CD4-positive, alpha-beta T cell treated with Interleukin-2 at 100 ng/mL for 4 hours (primary cell): Measurements from ENCODE around the gene PIK3R2.
A peak's percentile ranks its signal among the peaks of the same experiment; 100 is the strongest.
"Not testable (repeated sequence)": the region's sequence is repeated elsewhere in the genome, so short reads cannot be mapped to it uniquely, and the experiment has no call there.

Source experiments
- DNase-seq: peaks from one replicate; pipeline ENCODE4 v3.0.0-alpha.2; 2020; ENCODE audit warnings: low spot score

Gene PIK3R2

DNA sequence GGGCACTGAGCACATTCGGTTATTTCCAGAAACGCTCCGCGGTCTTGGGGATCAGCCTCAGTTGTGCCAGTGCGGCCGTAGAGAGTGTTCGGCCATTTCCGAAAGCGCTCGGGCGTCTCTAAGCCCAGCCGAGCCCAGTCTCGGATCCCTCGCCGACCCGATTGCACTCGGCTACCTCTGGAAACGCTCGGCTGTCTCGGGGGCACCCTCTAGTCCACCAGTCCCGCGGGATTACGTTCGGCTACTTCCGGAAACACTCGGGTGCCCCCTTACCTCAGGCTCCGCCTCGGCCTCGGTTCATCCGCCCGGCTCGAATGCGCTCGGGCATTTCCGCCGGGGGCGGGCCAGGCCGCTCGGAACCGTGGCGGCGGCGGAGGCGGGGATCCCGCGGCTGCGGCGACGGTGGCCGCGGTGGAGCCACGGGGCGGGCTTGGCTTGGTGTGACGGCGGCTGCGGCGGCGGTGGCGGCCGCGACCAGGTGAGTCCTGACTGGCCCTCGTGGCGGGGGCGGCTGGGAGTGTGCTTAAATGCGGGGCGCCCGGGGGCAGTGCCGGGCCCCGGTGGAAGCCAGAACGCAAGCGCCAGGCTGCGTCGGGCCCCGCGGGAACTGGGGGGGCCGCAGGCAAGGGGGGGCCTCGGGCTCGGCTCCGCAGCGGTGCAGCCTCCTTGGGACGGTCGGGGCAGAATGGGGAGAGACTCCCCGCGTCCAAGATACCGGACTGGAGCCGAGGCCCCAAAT, at the start of gene PIK3R2:
PIK3R2 (plus strand) TSS at position 347 of the 739 bp plus-strand sequence. CDS start 2,717 bp downstream, outside the sequence.
- DNase-seq = peak; percentile 99

DNA sequence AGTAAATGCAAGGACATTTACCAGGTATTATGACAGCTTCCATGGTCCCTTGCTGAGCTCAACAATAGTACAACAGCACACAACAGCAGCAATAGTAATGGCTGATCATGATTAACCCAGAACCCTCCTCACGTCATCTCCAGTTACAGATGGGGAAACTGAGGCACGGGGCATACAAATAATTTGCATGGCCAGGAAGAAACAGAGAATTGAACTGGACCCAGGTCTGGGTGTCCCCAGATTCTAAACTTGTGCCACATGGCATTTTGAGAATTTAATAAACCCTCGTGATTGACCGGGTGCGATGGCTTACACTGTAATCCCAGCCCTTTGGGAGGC, 48.2 kb upstream of the PIK3R2 start:
- no peak for DNase-seq

DNA sequence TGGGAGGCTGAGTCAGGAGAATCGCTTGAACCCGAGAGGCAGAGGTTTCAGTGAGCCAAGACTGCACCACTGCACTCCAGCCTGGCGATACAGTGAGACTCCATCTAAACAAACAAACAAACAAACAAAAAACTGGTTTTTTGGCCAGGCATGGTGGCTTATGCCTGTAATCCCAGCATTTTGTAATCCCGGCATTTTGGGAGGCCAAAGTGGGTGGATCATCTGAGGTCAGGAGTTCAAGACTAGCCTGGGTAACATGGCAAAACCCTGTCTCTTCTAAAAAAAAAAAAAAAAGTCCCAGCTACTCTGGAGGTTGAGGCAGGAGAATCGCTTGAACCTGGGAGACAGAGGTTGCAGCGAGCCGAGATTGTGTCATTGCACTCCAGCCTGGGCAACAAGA, 47.7 kb upstream of the PIK3R2 start:
- not testable (repeated sequence) for DNase-seq

DNA sequence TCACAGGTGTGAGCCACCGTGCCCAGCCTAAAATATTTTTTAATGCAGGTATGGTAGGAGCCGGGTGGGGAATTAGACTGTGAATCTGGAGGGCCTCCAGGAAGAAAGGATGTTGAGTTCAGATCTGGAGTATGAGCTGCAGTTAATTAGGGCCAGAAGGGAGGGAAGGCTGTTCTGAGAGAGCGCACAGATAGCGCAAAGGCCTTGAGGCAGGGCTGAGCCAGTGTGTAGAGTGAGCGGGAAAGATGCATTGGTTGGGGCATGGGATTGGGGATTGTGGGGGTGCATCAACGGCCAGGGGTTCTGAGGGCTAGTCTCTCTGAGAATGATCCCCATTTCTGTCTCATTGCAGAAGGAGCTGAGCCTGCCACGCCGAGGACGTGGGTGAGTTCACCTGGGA, 45.7 kb upstream of the PIK3R2 start:
- DNase-seq = no peak

DNA sequence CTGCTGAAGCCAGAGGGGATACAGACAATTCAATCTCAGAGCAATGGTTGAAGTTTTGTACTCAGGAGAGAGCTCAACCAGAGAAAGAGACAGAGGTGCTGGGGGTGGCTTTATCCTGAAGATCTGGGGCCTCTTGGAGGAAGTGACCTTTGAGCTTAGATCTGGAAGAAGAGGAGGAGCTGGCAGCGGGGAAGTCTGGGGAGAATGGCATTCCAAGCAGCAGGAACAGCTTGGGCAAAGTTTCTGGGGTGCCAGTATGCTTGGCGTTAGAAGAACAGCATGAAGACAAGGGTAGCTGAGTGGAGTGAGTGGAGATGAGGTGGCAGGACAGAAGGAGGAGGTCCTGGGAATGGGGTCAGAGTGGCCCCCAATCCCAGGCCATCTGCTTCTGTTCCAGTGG, 44.1 kb upstream of the PIK3R2 start:
- DNase-seq = no peak

DNA sequence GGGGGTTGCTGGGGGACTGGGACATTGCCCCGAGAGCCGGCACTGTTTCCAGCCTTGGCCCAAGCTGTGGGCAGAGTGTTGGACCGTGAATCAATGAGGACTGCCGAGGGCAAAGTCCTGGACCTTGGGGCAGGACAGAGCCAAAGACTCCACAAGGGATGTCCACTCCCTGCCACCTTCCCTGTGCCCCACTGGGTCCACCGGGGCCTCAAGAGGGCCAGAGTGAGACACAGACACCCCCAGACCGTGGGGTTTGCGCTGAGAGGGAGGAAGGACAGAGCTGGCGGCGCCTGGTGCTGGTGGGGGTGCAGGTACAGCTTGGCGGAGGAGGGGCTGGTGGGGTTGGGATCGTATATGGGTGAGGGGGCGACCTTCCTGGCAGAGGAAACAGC, 43.6 kb upstream of the PIK3R2 start:
- no peak for DNase-seq

DNA sequence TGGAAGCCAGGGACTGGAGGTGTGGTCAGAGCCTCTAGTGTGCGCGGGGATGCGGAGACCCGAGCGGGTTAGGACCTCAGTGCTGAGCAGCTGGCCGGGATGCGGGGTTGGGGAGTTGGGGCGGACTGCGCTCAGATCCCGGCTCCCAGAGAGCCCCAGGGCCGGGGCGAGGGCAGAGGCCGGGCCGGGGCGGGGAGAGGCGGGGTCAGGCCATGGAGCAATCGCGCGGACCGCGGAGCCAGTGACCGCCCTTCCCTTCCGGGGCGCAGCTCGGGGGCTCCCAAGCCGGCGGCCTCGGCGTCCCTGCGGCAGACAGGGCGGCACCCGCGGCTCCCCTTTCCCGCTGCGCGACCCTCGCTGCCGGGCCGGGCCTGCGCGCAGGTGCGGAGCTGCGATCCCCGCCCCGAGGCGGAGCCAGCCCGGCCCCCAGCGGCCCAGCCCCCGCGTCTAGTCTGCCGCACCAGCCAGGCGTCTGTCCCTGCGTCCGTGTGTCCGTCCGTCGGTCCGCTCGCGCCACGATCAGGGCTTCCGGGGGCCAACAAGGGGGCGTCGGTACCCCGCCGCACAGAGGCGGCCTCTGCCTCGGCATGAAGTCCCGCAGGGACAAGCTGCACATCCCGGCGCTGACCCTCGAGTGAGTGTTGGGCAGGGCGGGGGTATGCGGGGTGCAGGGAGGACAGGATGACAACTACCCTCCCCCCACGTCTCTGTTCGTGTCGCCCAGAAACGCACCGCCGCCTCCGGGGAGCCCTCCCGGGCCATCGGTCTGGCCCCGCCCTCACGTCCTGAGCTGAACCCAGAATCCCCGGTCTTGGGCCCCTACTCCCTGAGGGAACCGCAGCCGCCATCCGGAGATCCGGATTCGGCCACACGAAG, 43.0 kb upstream of the PIK3R2 start:
- peak; percentile 26 for DNase-seq

DNA sequence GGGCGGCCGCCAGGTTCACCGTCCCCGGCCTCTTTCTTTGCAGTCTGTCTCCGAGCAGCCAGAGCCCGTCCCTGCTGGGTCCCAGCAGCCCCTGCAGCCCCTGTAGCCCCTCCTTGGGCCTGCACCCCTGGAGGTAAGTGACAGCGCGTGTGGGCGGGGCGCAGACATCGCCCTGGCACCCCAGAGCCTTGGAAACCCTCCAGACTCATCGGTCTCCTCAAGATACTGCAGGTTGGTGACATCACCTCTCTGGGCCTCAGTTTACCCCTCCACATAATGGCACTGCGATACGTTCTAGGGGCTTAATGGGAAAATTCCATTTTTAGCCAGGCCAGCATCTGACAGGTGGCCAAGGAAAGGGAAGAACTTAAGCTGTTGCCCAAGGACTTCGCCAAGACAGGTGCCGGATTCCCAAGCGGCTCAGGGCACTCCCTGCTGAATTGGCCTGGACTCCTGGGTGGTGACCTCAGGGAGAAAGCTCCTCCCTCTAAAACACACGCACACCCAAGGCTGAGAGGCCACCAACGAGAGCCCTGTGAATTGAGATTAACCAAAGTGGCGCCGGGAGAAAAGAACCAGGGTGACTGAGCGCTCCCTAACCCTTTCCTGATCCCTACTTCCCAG, 42.2 kb upstream of the PIK3R2 start:
- no peak for DNase-seq

DNA sequence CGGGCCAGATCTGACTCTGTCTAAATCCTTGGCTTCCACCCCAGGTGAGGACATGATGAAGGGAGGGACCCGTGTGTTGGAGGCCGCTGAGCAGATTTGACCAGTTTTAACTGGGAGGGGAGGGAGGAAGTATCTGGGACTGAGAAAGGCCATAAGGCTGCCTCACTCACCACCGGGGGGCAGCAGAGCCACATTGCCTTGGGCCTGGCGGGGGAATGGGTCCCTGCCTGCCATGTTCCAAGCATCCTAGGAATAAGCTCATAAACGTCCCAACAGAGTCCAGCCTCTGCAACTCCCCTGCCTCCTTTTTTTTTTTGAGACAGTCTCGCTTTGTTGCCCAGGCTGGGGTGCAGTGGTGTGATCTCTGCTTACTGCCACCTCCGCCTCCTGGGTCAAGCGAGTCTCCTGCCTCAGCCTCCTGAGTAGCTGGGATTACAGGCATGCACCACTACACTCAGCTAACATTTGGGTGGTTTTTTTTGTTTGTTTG, 39.9 kb upstream of the PIK3R2 start:
- peak; percentile 83 for DNase-seq

DNA sequence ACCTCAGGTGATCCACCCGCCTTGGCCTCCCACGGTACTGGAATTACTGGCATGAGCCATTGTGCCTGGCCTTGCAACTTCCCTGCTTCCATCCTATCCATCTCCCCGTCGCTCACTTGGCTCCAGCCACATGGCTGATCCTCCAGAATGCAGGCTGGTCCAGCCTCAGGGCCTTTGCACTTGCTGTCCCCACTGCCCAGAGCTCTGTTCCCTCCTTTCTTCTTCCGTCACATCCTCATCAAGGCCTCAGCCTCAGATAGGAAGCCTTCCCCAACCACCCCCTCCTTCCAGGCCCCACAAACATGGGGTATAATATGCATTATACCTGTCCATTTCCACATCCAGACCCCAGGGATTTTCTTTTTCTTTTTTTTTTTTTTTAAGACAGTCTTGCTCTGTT, 39.1 kb upstream of the PIK3R2 start:
- DNase-seq = no peak

DNA sequence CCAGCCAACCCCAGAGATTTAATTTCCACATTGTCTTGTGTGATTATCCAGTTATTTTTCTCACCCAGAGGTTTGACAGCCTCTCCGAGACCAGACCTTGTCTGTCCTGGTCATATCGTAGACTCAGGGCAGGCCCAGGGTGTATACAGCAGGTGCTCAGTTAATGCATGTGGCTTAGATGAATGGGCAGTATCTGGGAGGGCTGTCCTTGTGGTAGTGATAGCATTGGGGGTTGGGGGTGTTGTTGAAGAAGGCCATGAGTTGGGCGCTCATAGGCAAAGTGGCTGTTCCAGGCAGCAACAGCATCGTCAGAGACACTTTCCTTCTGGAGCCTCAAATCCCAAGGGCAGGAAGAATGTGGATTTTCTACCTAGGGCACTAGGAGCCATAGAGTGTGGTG, 38.5 kb upstream of the PIK3R2 start:
- DNase-seq = no peak

DNA sequence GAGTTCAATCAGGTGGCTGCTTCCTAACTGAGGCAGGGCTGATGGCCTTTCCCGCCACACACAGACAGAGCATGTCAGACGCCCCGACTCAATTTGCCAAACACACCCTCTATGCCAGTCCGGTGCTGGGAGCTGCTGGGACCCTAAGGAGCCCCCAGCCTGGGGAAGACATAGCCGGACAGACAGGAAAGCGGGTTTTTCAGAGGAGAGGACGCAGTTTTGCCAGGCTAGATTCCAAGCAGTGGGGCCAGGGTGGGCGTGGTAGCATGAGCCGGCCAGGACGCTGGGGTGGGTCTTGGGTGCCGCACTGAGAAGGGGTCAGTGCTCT, 35.6 kb upstream of the PIK3R2 start:
- no peak for DNase-seq

DNA sequence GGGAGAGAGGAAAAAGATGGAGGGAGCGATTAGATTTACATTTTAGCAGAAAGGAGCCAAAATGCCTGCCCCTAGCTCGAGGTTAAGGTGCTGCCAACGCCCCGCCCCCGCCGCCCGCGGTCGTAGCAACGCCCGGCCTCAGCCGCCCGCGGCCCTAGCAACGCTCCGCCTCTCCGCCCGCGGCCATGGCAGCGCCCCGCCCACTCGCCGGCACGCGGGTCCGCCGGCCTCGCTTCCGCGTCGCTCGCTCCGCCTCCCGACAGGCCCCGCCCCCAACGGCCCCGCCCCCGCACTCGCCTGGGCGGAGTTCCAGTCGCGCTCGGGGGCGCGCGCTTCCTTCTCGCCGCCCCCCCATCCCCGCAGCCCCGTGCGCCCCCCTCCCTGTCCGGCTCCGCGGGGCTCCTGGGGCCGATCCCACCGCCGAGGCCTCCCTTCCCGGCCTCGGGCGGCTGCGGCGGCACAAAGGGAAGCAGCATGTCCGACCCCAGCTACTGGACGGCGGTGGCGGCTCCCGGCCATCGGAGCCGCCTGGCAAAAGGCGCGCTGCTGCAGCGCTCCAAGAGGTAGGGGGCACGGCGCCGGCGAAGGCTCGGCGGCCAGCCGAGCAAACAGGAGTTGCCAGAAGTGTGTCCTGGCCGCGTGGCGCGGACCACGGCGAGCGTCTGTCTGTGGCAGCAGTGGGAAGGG, 35.1 kb upstream of the PIK3R2 start:
- DNase-seq = peak; percentile 96

DNA sequence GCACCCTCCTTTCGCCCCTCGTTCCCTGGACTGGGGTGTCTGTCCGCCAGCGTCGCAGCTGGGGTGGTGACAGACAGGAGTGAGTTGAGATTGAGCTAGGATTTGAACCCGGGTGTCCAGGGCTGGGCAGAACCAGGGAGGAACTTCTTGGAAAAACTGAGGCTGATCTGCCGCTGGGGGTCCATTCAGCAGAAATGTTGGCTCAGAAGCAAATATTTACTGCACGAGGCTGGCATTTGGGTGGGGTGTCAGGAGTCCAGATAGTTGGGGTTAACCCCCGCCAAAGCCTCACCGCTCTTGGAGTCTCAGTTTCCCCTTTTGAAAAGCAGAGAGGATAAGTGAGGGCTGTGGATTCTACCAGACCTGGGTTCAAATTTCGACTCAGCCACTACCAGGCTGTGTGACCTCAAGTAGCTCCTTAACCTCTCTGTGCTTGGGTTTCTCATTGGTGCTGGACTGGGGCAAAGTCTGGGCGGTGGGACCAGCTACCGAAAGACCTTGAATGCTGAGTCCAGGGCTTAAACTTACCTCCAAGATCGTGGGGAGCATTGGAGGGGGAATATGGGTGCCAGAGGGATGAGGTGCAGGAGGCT, 34.4 kb upstream of the PIK3R2 start:
- DNase-seq = no peak

DNA sequence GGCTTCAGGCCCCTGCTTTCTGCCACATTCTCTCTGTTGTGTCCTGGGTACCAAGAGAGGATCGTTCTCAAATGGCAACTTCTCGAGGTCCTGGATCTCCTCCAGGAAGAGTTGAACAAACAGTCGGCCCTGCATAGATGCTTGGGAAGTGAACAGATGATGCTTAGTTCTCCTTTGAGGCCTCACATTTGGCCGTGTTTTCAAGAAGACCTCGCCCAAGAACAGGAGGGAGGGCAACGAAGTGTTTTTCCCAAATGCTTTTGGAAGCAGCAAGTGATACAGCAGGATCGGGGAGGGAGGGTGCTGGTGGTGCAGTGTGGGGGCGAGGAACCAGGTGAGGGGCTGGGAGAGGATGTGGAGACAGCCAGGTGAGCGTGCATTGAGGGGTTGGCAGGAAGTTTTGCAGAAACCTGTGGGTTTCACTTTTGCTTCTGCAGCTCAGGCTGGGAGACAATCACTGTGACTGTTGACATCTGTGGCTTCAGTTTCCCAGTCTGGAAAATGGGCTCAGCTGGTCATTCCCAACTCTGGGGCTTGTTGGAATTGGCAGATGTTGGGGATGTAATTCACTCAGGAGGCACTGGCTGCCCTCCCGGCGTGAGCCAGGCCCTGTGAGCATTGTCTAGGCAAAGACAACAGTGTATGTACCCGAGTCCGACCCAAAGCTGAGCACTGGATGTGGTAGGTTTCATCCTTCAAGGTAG, 33.8 kb upstream of the PIK3R2 start:
- peak; percentile 60 for DNase-seq

DNA sequence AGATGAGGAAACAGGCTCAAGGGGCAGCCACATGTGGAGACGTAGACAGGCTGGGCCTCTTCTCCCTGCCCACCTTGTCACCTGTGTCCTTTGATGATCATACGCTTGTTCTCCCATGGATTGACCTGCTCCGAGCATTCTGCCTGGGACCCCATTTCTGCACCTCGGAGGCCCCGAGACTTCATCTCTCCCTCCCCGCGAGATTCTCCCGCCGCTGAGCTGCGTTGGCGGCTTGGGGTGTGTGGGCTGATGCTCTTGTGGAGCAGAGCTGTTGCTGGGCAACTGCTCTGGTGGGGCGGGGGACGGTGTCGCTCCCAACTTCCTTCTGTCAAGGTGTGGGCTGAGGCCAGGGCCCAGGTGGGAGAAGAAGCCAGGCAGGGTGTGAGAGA, 33.3 kb upstream of the PIK3R2 start:
- DNase-seq = peak; percentile 67

DNA sequence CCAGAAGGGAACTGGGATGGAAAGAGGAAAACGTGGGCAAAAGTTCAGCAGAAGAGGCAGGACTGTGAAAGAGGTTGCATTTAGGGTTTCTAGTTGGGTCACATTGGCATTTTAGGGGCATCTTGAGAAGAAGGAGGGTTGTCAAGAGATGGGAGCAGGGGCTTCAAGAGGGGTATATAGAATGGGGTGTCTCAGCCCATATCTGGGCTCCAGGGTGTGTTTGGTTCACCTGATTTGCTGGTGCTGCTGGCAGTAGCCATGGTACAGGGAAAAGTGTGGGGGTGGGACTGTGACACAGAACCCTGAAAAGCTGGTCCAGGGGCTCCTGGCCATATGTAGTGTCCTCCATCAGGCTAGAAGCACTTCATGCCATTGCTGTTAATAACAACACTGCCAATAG, 32.8 kb upstream of the PIK3R2 start:
- DNase-seq = no peak

DNA sequence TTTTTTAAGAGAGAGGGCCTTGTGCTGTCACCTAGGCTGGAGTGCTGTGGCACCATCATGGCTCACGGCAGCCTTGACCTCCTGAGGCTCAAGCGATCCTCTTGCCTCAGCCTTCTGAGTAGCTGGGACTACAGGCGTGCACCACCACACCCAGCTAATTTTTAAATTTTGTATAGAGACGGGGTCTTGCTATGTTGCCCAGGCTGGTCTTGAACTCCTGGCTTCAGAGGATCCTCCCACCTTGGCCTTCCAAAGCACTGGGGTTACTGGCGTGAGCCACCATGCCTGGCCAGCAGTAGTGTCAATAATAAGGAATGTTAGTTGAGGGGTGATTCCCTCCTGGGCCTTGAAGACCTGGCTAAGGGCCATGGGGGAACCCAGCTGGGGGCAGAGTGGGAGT, 31.8 kb upstream of the PIK3R2 start:
- DNase-seq = no peak

DNA sequence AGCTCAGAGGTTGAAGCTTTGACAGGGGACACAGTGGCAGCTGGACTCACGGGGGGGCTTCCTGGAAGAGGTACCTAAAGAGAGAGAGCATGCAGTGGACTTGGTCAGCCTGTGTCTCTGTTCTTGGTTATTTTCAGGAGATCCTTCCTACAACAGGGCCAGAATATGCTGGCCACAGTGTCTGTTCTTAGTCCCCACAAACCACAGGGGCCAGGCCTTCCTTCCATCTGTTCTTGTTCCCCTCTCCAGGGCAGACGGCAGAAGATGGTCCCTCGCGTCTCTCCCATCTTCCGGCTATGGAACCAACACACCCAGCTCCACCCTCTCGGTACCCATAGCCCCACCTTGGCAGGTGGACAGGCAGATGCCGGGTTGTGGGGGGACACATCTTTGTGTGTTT, 30.5 kb upstream of the PIK3R2 start:
- DNase-seq = no peak

DNA sequence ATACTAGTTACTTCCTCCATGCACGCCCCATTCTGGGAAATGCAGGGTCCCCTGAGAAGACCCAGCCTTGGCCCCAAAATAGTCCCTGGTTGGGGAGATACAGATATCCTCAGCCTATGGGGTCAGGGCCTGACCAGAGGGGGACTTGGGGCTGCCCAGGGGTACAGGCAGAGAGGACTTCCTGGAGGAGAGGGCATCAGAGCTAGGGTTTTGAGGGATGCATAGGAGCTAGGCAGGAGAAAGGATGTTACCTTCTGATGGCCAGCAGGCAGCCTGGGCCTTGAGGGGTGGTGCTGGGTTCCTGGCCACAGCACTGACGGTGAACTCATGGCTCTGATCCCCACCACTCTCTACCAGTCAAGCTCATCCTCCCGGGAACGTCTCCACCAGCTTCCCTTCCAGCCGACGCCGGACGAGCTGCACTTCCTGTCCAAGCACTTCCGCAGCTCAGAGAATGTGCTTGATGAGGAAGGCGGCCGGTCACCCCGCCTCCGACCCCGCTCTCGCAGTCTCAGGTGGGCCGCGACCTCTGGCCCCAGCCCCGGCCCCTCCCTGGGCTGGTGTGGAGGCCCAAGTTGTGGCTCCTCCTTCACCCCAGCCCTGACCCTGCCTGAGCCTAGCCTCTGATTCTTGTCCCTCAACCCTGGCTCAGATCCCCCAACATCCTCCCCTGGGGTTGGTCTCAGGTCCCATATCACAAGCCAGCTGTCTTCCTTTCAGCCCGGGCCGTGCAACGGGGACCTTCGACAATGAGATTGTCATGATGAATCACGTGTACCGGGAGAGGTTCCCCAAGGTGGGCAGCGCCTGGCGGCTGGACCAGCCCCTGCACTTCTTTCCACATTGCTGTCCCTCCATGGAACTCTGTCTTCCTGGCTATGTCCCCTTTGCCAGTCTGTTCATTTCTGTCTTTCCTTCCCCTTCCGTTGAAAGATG, 29.8 kb upstream of the PIK3R2 start:
- DNase-seq = no peak
